CD4-positive, alpha-beta T cell (primary cell): ENCODE results near the gene NKD1. TPM values are rescaled to one million over a fixed set of nuclear protein-coding genes. Genes with fewer than 3 reads are reported as not detected.

Experiments used
- ATAC-seq: fragments of 200-7000 bp; cut with Tn5 transposase; one replicate; pipeline ENCODE4 v1.10.0; 2022; ENCODE audit warnings: mild to moderate bottlenecking; ENCODE audit not compliant: poor library complexity
- CTCF ChIA-PET: fragments of 350-600 bp; sonication (Branson Sonifier 250); formaldehyde crosslinking; loops from one replicate; lab custom pipeline; 2021; ENCODE audit warnings: antibody characterized with exemption, inconsistent platforms; lab: Charles Lee
- POLR2A ChIA-PET: fragments of 350-600 bp; sonication (Branson Sonifier 250); formaldehyde crosslinking; loops from one replicate; lab custom pipeline; 2021; ENCODE audit warnings: antibody characterized with exemption, inconsistent platforms; lab: Charles Lee
- DNase-seq, 14 experiments: peaks; one replicate each; pipeline ENCODE4 v3.0.0-alpha.2; 2013 to 2020; ENCODE audit warnings: mixed read lengths in 2 of 14
- H3K27ac ChIP-seq, 2 donors: one replicate each; pipeline versions ENCODE4 v1.5.1 to v1.7.0; 2013; ENCODE audit warnings: low read length in 2 of 2, low read depth in 1 of 2, mild to moderate bottlenecking in 1 of 2
- H3K27me3 ChIP-seq, 2 experiments: 1 replicate in 1 of 2; 2 replicates in 1 of 2; pipeline versions ENCODE4 v1.6.1 to v1.7.0; 2013; ENCODE audit warnings: low read length in 2 of 2, control low read depth in 1 of 2, mild to moderate bottlenecking in 1 of 2, moderate library complexity in 1 of 2; ENCODE audit not compliant: insufficient read depth in 2 of 2, control insufficient read depth in 1 of 2
- H3K36me3 ChIP-seq: one replicate; pipeline ENCODE4 v1.6.1; 2013; ENCODE audit warnings: low read length, control low read depth; ENCODE audit not compliant: insufficient read depth
- H3K4me1 ChIP-seq: one replicate; pipeline ENCODE4 v1.6.1; 2013; ENCODE audit warnings: low read length, control low read depth; ENCODE audit not compliant: insufficient read depth
- H3K4me3 ChIP-seq: one replicate; pipeline ENCODE4 v1.5.1; 2013; ENCODE audit warnings: mild to moderate bottlenecking, low read length, moderate library complexity
- H3K9me3 ChIP-seq, 2 experiments: 1 replicate in 1 of 2; 2 replicates in 1 of 2; pipeline versions ENCODE4 v1.6.1 to v1.7.0; 2013; ENCODE audit warnings: low read length in 2 of 2, mild to moderate bottlenecking in 2 of 2, control low read depth in 1 of 2, moderate library complexity in 1 of 2; ENCODE audit not compliant: control insufficient read depth in 1 of 2, insufficient read depth in 1 of 2
- H3K27ac Mint-ChIP-seq: one replicate; pipeline ENCODE4 v1.8.0; 2020; ENCODE audit warnings: mixed read lengths
- H3K27me3 Mint-ChIP-seq: one replicate; pipeline ENCODE4 v1.8.0; 2021; ENCODE audit warnings: mixed read lengths
- H3K36me3 Mint-ChIP-seq: one replicate; pipeline ENCODE4 v1.8.0; 2021; ENCODE audit warnings: low read depth, mixed read lengths
- H3K4me1 Mint-ChIP-seq: one replicate; pipeline ENCODE4 v1.8.0; 2021; ENCODE audit warnings: low read depth, mixed read lengths
- H3K4me3 Mint-ChIP-seq: one replicate; pipeline ENCODE4 v1.8.0; 2020; ENCODE audit warnings: mild to moderate bottlenecking, mixed read lengths
- H3K9me3 Mint-ChIP-seq: one replicate; pipeline ENCODE4 v1.8.0; 2020; ENCODE audit warnings: mixed read lengths
- intact Hi-C, 2 experiments: fragments of 100-400 bp; cut with DNase I in 1 of 2; cut with micrococcal nuclease in 1 of 2; formaldehyde crosslinking; loops; one replicate each; pipeline versions ENCODE4 v1.15.1 to v1.9.0; 2023 to 2025; cut with DNase I, micrococcal nuclease
- total RNA-seq, 174 experiments: library from RNA in 2 of 174; stranded (reverse) in 2 of 174; gene quantifications; one replicate each; pipeline ENCODE4 v1.2.3 and lab custom pipeline; 2021 to 2026
- TF ChIP-seq, protein P1 (sequence below): fragments of 200-600 bp; IDR thresholded peaks from one replicate; pipeline ENCODE4 v1.8.0; 2022; ENCODE audit warnings: antibody characterized with exemption, mild to moderate bottlenecking

The NKD1 gene
- total RNA-seq, 2 experiments from 2014 or later = 6.1 to 9.8 TPM

DNA sequence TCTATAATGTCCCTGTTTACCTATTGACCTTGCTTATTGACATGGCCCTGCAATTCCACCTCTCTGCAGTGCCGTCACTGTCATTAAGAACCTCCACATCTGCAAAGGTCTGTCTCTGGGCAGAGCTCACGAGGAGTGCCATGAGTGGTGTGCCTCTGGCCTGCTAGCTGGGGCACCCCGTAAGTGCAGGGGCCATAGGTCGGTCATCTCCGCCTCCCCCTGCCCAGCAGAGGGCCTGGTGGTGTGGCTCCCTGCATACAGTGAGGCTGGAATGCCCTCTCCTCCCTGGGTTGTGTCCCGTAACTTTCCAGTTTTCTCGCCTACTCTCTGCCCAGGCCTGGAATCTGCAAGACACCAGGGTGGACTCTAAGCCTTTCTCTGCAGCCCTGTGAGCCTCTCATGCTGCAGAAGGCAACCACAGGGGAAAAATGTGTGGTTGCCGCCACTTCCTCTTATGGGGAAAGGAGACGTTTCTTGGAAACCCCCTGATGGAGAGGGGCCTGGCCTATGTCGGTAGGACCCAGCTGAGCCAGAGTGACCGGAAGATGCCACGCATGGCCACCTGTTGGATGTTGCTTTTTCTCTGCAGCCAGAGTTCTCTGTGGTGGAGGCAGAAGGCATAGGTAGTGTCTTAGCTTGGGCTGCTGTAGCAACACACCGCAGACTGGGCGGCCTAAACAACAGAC is 135.6 kb downstream of the NKD1 start:
- ATAC-seq (peak; percentile 24), DNase-seq (peak in 10 of 14 experiments; percentile 22 to 85 (median 52))
- TF ChIP-seq, protein P1, sequence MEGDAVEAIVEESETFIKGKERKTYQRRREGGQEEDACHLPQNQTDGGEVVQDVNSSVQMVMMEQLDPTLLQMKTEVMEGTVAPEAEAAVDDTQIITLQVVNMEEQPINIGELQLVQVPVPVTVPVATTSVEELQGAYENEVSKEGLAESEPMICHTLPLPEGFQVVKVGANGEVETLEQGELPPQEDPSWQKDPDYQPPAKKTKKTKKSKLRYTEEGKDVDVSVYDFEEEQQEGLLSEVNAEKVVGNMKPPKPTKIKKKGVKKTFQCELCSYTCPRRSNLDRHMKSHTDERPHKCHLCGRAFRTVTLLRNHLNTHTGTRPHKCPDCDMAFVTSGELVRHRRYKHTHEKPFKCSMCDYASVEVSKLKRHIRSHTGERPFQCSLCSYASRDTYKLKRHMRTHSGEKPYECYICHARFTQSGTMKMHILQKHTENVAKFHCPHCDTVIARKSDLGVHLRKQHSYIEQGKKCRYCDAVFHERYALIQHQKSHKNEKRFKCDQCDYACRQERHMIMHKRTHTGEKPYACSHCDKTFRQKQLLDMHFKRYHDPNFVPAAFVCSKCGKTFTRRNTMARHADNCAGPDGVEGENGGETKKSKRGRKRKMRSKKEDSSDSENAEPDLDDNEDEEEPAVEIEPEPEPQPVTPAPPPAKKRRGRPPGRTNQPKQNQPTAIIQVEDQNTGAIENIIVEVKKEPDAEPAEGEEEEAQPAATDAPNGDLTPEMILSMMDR = no peak
- Histone ChIP-seq H3K4me3 (peak overlapping the region; percentile 23), H3K27ac (peak overlapping the region; percentile 79 to 85), H3K36me3 (peaks cover 8% of the 10 kb centered on the region), H3K4me1 (peaks cover 82% of the 10 kb centered on the region), H3K9me3 (no peaks in the 10 kb centered on the region), H3K27me3 (no peaks in the 10 kb centered on the region)
- Mint-ChIP-seq H3K27ac (peak overlapping the region; percentile 84), H3K9me3 (no peaks in the 10 kb centered on the region), H3K36me3 (peaks cover 22% of the 10 kb centered on the region), H3K4me3 (peak overlapping the region; percentile 85), H3K27me3 (no peaks in the 10 kb centered on the region), H3K4me1 (peaks cover 73% of the 10 kb centered on the region)
- ChIA-PET POLR2A (interaction anchor here (1.6 to 13.0 kb wide), 5 partner anchors 13 to 61 kb away, joined by 3 to 174 read pairs (median 7); partner anchors contain the start of gene CYLD), CTCF (interaction anchor here (1.3 to 5.5 kb wide), 3 partner anchors 12 to 63 kb away, joined by 3 to 45 read pairs (median 6); no protein-coding TSS in a partner anchor)
- intact Hi-C loops = loop anchor here (2.0 kb wide), 2 partner anchors 15 to 17 kb away; no protein-coding TSS in a partner anchor

DNA sequence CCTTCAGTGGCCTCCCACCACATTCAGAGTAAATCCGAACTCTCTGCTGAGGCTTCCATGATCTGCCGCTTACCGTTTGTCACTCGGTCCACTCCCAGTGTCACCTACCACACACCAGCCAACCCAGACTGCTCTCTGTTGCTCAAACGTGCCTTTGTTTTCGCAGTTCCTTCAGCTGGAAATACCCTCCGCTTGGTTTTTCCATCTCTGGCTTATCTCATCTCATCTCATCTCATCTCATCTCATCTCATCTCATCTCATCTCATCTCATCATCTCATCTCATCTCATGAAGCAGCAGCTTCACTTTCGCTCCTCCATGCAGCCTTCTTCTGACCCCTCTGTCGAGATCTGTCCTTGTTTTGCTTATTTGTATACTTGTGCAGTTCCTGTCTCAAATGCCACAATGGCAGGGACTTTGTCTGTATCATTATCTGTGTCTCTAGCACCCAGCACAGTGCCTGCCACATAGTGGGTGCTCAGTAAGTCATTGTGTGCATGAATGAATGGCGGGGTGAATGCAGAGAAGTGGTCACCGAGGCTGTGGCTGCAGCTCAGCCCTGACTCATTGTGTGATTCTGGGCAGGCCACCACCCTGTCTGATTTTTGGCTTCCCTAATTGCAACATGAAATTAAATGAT is 136.7 kb downstream of the NKD1 start:
- no peaks in the 10 kb centered on the region for H3K27me3 ChIP-seq

More for the DNA sequence above, 136.7 kb downstream of the NKD1 start:
- no peaks in the 10 kb centered on the region for H3K27me3 Mint-ChIP-seq
- H3K27ac ChIP-seq = peak overlapping the region; percentile 79 to 85
- H3K36me3 ChIP-seq = no peaks in the 10 kb centered on the region
- H3K9me3 ChIP-seq = no peaks in the 10 kb centered on the region
- DNase-seq = peak in 6 of 14 experiments; percentile 28 to 78 (median 39)
- ChIA-PET POLR2A (interaction anchor here (0.9 to 13.0 kb wide), 7 partner anchors 10 to 65 kb away, joined by 4 to 174 read pairs (median 7); partner anchors contain the start of gene CYLD), CTCF (interaction anchor here (0.8 to 5.5 kb wide), 6 partner anchors 10 to 121 kb away, joined by 3 to 45 read pairs (median 4); partner anchors contain the start of gene CYLD)
- ATAC-seq = peak; percentile 30
- H3K9me3 Mint-ChIP-seq = no peaks in the 10 kb centered on the region
- peaks cover 71% of the 10 kb centered on the region for H3K4me1 ChIP-seq
- peak overlapping the region; percentile 84 for H3K27ac Mint-ChIP-seq
- TF ChIP-seq, protein P1 = no peak
- peak overlapping the region; percentile 54 for H3K4me3 Mint-ChIP-seq
- intact Hi-C loops = loop anchor here in 1 of 2 experiments (2.0 kb wide), 2 partner anchors 14 to 18 kb away; no protein-coding TSS in a partner anchor
- peaks cover 11% of the 10 kb centered on the region for H3K36me3 Mint-ChIP-seq
- H3K4me3 ChIP-seq = no peak overlapping the region
- H3K4me1 Mint-ChIP-seq = peaks cover 62% of the 10 kb centered on the region
